Breast epithelium (tissue), 3 donors: ENCODE results near the gene MACROH2A1.

Source experiments
- POLR2A ChIP-seq: fragments of 450-650 bp; IDR thresholded peaks from one replicate; pipeline ENCODE4 v1.6.1; 2016; ENCODE audit warnings: antibody characterized with exemption, mild to moderate bottlenecking, moderate library complexity
- POLR2AphosphoS5 ChIP-seq, 3 donors: sonication (generic); formaldehyde crosslinking; IDR thresholded peaks; one replicate each; pipeline ENCODE4 v1.6.1; 2017; ENCODE audit warnings: antibody characterized with exemption in 3 of 3
- TF ChIP-seq, protein P1 (sequence below), 3 donors: fragments of 450-650 bp; IDR thresholded peaks; one replicate each; pipeline ENCODE4 v1.5.1; 2016 to 2017; ENCODE audit warnings: antibody characterized with exemption in 3 of 3, mild to moderate bottlenecking in 3 of 3, moderate library complexity in 3 of 3

DNA sequence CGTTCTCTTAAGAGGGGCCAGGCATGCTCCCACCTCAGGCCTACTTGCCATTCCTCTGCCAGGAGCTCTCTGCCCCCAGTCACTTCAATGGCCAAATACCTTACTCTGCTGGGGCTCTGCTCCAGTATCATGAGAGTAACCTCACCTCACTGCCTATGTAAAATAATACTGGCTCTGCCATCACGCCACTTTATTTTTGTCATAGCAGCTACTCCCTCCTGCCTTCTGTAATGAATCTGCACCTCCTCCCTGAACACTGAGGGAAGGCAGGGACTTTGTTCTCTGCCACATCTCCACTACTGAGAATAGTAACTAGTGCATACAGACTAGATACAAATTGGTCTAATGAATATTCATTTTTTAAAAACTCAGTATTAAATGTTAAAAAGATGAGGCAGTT is 33.8 kb downstream of the MACROH2A1 start:
- TF ChIP-seq, protein P1, sequence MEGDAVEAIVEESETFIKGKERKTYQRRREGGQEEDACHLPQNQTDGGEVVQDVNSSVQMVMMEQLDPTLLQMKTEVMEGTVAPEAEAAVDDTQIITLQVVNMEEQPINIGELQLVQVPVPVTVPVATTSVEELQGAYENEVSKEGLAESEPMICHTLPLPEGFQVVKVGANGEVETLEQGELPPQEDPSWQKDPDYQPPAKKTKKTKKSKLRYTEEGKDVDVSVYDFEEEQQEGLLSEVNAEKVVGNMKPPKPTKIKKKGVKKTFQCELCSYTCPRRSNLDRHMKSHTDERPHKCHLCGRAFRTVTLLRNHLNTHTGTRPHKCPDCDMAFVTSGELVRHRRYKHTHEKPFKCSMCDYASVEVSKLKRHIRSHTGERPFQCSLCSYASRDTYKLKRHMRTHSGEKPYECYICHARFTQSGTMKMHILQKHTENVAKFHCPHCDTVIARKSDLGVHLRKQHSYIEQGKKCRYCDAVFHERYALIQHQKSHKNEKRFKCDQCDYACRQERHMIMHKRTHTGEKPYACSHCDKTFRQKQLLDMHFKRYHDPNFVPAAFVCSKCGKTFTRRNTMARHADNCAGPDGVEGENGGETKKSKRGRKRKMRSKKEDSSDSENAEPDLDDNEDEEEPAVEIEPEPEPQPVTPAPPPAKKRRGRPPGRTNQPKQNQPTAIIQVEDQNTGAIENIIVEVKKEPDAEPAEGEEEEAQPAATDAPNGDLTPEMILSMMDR (IDR thresholded peaks at IDR 0.05) = no peak
- no peak for TF ChIP-seq POLR2A
- TF ChIP-seq POLR2AphosphoS5 (IDR thresholded peaks at IDR 0.05) = no peak
